MG63 (cell line): Measurements from ENCODE around the gene KCNQ1. TPM values are rescaled to one million over a fixed set of nuclear protein-coding genes. Genes with fewer than 3 reads are reported as not detected.

Source experiments
- DNase-seq: peaks from one replicate; pipeline ENCODE4 v3.0.0-alpha.2; 2020
- H3K27me3 ChIP-seq: fragments of 250-450 bp; sonication (Bioruptor Pico); 2 replicates; pipeline ENCODE4 v1.5.1; 2020; ENCODE audit warnings: mild to moderate bottlenecking, moderate library complexity
- H3K36me3 ChIP-seq: fragments of 250-450 bp; sonication (Bioruptor Pico); 2 replicates; pipeline ENCODE4 v1.5.1; 2020; ENCODE audit warnings: mild to moderate bottlenecking, moderate library complexity
- H3K4me3 ChIP-seq: fragments of 250-450 bp; sonication (Bioruptor Pico); 2 replicates; pipeline ENCODE4 v1.5.1; 2020; ENCODE audit warnings: mild to moderate bottlenecking, moderate library complexity
- H3K9me3 ChIP-seq: fragments of 250-450 bp; sonication (Bioruptor Pico); 2 replicates; pipeline ENCODE4 v1.5.1; 2020; ENCODE audit warnings: mild to moderate bottlenecking, moderate library complexity
- total RNA-seq: library from RNA; depleted of rRNA; stranded (reverse); fragments of >200 nt; shearing (Covaris generic); gene quantifications from 2 replicates; pipeline ENCODE4 v1.2.3, GENCODE V29; 2014; ENCODE audit warnings: low replicate concordance

Gene KCNQ1
- total RNA-seq, 1 experiment from 2014 or later, result not detected

GRCh38 chr11:2853401-2853800 is 408.6 kb downstream of the KCNQ1 start:
- Histone ChIP-seq H3K4me3 (no peak overlapping the region), H3K36me3 (no peaks in the 10 kb centered on the region), H3K27me3 (no peaks in the 10 kb centered on the region), H3K9me3 (no peaks in the 10 kb centered on the region)
- DNase-seq, result no peak

DNA sequence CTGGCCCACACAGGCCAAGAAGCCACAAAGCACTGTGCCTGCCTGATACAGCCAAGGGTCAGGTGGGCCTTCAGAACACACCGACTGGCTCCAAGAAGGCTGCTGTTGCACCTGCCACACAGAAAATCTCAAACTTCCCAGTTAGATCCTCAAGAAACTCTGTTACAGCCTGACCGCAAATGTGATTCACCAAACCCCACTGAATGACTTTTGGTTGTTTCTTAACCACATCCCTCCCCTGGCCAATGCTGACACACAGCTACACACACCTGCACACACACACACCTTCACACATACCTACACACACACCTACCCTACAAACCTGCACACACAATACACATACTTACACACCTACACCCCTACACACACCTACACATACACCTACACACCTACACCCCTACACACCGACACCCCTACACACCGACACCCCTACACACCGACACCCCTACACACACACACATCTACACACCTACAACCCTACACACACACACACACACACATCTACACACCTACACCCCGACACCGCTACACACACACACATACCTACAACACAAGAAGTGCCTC is 409.3 kb downstream of the KCNQ1 start:
- no peak for DNase-seq
- Histone ChIP-seq H3K4me3 (no peak overlapping the region), H3K27me3 (no peaks in the 10 kb centered on the region), H3K9me3 (no peaks in the 10 kb centered on the region), H3K36me3 (no peaks in the 10 kb centered on the region)

- no peak overlapping the region for H3K4me3 ChIP-seq
- no peaks in the 10 kb centered on the region for H3K9me3 ChIP-seq
- H3K36me3 ChIP-seq, result no peaks in the 10 kb centered on the region
- H3K27me3 ChIP-seq, result no peaks in the 10 kb centered on the region
- DNase-seq, result no peak
Measured at GRCh38 chr11:2855162-2855561, 410.4 kb downstream of the KCNQ1 start.

- H3K27me3 ChIP-seq, result no peaks in the 10 kb centered on the region
Measured at GRCh38 chr11:2857276-2857675, 412.5 kb downstream of the KCNQ1 start.

DNA sequence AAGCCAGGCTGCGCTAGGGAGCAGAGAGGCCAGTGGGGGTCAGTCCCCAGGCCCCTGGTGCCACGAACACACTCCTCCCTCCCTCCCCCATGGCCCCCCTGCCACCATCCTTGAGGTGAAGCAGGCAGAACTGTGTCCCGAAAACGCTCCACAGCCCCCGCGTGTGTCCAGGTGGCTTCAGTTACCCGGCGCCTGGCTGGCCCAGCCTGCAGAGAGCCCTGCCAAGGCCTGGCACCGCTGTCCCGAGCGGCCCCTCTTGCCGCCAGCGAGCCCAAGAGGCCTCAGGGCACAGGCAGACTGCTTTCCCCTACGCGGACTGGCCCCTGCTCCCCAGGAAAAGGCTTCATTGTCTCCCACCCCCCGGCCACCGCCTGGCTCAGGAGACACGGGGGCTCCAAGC is 413.1 kb downstream of the KCNQ1 start:
- no peak for DNase-seq
- Histone ChIP-seq H3K9me3 (no peaks in the 10 kb centered on the region), H3K4me3 (no peak overlapping the region), H3K36me3 (no peaks in the 10 kb centered on the region), H3K27me3 (no peaks in the 10 kb centered on the region)

More at GRCh38 chr11:2857276-2857675, 412.5 kb downstream of the KCNQ1 start:
- Histone ChIP-seq H3K9me3 (no peaks in the 10 kb centered on the region), H3K4me3 (no peak overlapping the region), H3K36me3 (no peaks in the 10 kb centered on the region)
- DNase-seq, result no peak

DNA sequence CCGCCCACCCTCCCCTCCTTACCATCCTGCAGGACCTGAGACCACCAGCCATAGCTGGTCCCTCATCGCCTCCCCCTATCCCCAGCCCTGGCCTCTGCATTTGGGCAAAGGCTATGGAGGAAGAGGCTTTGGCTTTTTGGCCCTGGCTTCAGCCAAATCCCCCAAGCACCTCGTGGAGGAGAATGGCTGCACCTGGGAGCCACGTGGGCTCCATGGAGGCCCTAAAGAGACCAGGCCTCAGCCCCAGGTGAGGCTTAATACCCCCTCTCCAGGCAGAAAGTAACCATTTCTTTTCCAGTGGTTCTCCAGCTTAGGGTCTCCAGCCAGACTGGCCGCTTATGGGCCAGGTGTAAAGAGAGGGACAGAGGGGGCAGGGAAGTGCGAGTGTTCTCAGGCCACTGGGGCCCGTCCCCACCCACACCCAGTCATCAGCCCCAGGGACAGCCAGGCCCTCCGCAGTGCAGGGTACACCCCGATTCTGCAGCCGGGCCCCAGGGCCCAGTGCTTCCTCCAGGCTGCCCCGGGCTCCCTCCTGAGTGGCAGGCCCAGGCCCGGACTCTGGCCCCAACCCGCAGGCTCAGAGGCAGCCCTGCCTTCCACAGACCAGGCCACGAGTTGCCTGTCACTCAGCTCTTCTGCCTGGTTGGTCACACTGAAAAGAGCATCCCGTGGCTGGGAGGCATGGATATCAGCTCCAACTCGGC is 414.3 kb downstream of the KCNQ1 start:
- Histone ChIP-seq H3K36me3 (no peaks in the 10 kb centered on the region), H3K4me3 (no peak overlapping the region), H3K9me3 (no peaks in the 10 kb centered on the region), H3K27me3 (no peaks in the 10 kb centered on the region)
- DNase-seq, result no peak

- H3K4me3 ChIP-seq, result no peak overlapping the region
- H3K27me3 ChIP-seq, result no peaks in the 10 kb centered on the region
- no peaks in the 10 kb centered on the region for H3K36me3 ChIP-seq
- DNase-seq, result no peak
- no peaks in the 10 kb centered on the region for H3K9me3 ChIP-seq
Measured at GRCh38 chr11:2859699-2860037, 414.9 kb downstream of the KCNQ1 start.

- H3K4me3 ChIP-seq, result no peak overlapping the region
- peak; percentile 51 for DNase-seq
- no peaks in the 10 kb centered on the region for H3K27me3 ChIP-seq
- no peaks in the 10 kb centered on the region for H3K36me3 ChIP-seq
- H3K9me3 ChIP-seq, result no peaks in the 10 kb centered on the region
Measured at GRCh38 chr11:2860636-2861035, 415.8 kb downstream of the KCNQ1 start.

DNA sequence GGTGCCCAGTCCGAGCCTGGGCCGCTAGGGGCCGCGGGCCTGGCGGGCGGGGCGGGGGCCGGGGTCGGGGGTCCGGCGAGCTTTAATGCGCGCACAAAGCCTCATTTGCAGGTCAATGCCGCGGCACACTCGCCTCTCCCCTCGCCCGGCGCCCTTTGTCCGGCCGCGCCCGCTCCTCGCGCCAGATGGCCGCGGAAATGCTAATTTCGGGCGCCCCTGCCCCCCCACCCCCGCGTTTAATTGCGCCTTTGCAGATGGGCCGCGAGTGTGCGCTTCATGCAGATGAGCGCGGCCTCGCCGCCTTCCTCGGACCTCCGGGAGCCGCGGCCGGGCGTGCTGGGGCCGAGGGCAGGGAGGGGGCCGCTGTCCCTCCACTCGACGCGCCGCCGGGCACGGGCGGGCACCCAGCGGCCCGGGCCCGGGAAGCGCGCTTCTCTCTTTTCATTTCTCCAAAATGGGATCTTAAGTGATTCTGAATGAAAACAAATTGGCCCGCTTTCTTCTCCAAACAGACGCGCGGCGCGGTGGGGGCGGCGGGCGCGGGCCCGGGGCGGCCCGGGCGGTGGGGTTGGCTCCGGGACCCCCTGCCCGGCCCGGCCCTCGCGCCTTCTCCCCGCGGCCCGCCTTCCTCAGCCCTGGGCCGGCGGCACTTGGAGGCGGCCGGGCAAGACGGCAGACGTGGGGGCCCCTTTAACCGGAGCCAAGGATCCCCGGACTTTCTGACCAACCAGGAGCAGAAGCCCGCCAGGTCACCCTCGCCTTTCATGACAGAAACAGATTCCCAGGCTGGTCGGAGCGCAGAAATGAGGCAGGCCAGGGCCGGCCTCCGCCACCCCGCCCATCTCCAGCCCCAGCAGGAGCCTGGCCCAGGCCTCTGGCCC is 417.8 kb downstream of the KCNQ1 start:
- Histone ChIP-seq H3K4me3 (no peak overlapping the region), H3K36me3 (no peaks in the 10 kb centered on the region), H3K27me3 (no peaks in the 10 kb centered on the region), H3K9me3 (no peaks in the 10 kb centered on the region)
- DNase-seq, result no peak

DNA sequence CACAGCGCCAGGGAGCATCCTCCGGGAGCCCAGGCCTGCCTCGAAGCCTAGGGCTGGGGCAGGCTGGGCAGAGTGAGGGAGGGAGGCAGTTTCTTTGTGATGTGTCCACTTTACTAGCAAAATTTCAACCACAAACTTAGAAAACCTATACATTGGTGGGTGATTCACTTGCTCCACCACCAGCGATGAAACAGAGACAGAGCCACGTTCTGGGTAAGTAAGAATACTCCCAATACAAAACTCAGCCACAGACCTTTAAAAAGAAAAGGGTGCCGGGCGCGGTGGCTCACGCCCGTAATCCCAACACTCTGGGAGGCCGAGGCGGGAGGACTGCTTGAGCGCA is 418.4 kb downstream of the KCNQ1 start:
- no peaks in the 10 kb centered on the region for H3K36me3 ChIP-seq
- H3K27me3 ChIP-seq, result no peaks in the 10 kb centered on the region
- H3K9me3 ChIP-seq, result no peaks in the 10 kb centered on the region
- DNase-seq, result no peak
- H3K4me3 ChIP-seq, result no peak overlapping the region

- no peak overlapping the region for H3K4me3 ChIP-seq
- no peaks in the 10 kb centered on the region for H3K36me3 ChIP-seq
- no peaks in the 10 kb centered on the region for H3K27me3 ChIP-seq
- H3K9me3 ChIP-seq, result no peaks in the 10 kb centered on the region
- no peak for DNase-seq
Measured at GRCh38 chr11:2864901-2865300, 420.1 kb downstream of the KCNQ1 start.

- DNase-seq, result no peak
- Histone ChIP-seq H3K4me3 (no peak overlapping the region), H3K9me3 (no peaks in the 10 kb centered on the region), H3K27me3 (no peaks in the 10 kb centered on the region), H3K36me3 (no peaks in the 10 kb centered on the region)
Measured at GRCh38 chr11:2865922-2866577, 421.2 kb downstream of the KCNQ1 start.

GRCh38 chr11:2867142-2867541 is 422.3 kb downstream of the KCNQ1 start:
- no peaks in the 10 kb centered on the region for H3K27me3 ChIP-seq
- no peaks in the 10 kb centered on the region for H3K36me3 ChIP-seq
- no peak overlapping the region for H3K4me3 ChIP-seq
- H3K9me3 ChIP-seq, result no peaks in the 10 kb centered on the region
- DNase-seq, result no peak

GRCh38 chr11:2867722-2868505 is 423.1 kb downstream of the KCNQ1 start:
- H3K9me3 ChIP-seq, result no peaks in the 10 kb centered on the region
- H3K36me3 ChIP-seq, result no peaks in the 10 kb centered on the region
- no peaks in the 10 kb centered on the region for H3K27me3 ChIP-seq
- no peak overlapping the region for H3K4me3 ChIP-seq
- DNase-seq, result no peak

DNA sequence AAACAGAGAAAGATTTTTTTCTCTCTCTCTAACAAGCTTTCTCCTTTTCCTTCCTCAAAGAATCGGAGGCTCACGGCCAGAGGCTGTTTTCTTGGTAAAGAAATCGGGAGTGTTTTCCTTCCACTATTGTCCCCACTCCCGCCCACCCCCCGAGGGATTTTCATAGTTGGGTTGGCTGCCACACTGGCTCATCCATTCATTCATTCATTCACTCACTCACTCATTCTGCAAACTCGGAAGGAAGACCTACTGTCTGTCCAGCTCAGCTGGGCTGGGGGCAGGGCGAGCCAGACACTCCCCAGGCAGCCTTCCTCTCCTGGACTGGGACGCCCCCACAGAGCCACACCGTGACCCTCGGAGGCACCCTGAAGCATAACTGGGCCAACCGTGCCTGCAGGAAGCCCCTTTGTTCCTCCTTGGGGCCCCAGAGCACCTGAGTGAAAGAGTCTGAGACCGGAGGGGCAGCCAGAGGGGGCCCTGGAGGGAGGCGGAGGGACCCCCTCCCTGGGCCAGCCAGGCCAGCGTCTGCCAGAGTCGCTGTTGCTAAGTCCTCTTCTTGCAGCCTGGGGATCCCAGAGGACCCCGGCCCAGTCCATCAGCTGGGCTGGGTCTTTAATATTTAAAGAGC is 423.8 kb downstream of the KCNQ1 start:
- no peaks in the 10 kb centered on the region for H3K27me3 ChIP-seq
- DNase-seq, result no peak
- no peaks in the 10 kb centered on the region for H3K9me3 ChIP-seq

GRCh38 chr11:2869134-2869526 is 424.3 kb downstream of the KCNQ1 start:
- Histone ChIP-seq H3K9me3 (no peaks in the 10 kb centered on the region), H3K4me3 (no peak overlapping the region), H3K36me3 (no peaks in the 10 kb centered on the region), H3K27me3 (no peaks in the 10 kb centered on the region)
- no peak for DNase-seq

More for the DNA sequence above, 423.8 kb downstream of the KCNQ1 start:
- Histone ChIP-seq H3K36me3 (no peaks in the 10 kb centered on the region), H3K4me3 (no peak overlapping the region)
